GM18519 (cell line): ENCODE measurements around the gene THADA.

ENCODE experiments used
- ATAC-seq: cut with Tn5 transposase; IDR thresholded peaks from one replicate; pipeline ENCODE4 v1.9.1; 2021; ENCODE audit warnings: mild to moderate bottlenecking, moderate library complexity; ENCODE audit not compliant: unreplicated experiment, low FRiP score

Gene THADA

DNA sequence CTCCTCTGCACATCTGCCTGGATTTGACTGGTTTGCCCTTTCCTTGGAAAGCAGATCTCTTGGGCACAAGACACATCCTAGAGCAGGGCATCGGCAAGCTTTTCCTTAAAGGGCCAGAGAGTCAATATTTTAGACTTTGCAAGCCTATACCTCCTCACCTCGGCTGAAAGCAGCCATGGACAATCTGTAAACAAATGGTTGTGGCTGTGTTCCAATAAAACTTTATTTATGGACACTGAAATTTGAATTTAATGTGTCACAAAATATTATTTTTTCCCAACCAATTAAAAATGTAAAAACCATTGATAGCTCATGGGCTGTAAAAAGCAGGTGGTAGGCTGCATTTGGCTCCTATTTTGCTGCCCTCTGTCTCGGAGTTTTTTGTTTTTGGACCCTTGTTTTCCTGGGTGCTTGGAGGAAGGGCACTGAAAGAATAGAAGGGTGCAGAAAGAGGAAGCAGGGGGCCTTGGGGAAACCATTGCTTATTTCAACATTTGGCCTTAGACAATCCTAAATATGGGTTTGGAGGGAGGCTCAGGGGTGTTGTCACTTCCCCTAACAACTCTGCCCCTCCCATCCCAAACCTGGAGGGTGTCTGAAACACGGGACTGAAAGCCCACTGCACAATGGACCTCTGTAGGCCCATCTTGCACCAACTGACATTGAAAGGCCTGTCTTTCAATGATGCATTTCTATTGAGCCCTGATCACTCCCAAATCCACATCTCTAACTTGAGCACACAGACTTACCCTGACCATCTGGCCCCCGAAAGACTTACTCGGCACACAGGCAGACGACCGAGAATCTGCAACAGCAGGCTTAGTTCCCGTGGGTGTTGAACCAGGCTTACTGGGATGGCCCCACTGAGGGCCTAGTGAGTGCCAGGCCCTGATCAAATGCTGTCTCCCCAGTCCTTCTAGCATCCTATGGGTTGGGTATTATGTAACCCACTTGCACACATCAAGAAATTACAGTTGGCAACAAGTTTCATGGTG is 362.3 kb downstream of the THADA start:
- ATAC-seq = no peak

GRCh38 chr2:43230951-43231827 is 364.6 kb downstream of the THADA start:
- no peak for ATAC-seq

DNA sequence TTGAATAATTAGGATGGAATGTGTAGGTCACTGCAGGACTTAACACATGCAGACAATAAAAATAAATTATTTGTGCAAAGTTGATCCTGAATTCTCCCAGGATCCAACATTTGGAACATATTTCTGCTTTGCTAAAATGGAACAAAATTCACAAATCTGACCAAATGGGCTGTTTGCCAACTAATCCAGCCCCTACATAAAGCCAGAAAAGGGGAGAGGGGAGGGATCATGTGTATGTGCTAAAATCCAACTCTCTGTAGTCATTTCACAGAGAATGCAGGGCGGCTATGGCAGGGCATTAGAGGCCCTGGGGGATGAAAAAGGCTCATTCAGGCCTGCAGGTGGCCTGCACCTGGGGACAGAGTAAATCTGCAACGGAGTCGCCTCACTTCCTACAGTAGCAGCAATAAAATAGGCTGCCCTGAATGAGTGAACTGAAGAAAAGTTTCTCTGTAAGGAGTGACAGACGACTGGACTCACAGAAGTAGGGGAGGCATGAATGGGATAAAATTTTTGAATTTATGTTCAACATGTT is 365.4 kb downstream of the THADA start:
- ATAC-seq = no peak

DNA sequence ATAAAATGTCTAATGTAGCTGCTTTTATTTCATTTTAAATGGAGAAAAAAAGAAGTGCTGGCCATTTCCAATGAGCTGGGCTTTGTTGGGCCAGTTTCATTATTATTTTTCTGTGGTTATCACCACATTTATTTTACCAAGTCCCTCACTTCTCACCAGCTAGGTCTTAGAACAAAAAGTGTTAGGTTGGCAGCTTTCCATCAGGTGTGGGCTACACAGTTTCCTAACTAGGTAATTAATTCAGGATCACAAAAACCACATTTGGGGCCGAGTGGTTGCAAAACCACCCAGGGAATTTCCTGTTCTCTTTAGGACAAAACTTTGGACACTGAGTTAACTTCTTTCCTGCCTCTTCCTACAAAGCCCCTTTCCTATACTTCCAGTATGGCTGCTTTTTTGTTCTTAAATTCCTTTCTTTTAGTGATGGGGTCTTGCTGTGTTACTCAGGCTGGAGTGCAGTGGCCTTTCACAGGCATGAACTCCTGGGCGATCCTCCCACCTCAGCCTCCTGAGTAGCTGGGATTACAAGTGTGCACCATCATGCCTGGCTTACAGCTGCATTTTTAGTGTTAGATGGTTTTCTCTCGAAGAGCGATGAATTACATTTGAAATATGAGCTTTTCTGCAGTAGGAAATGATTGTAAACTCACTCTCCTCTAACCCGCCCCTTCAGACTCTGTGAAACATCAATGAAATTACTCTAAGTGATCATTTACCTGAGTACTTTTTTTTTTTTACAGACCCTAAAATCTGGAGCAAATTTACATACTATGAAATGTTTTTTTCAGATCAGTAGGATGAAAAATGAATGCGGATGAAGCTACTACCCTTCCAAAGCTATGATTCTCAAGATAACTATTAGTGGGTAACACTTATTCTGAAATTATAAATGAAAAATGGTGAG is 366.8 kb downstream of the THADA start:
- ATAC-seq = no peak

- no peak for ATAC-seq
These were observed 367.5 kb downstream of the THADA start for GRCh38 chr2:43228321-43228751.

DNA sequence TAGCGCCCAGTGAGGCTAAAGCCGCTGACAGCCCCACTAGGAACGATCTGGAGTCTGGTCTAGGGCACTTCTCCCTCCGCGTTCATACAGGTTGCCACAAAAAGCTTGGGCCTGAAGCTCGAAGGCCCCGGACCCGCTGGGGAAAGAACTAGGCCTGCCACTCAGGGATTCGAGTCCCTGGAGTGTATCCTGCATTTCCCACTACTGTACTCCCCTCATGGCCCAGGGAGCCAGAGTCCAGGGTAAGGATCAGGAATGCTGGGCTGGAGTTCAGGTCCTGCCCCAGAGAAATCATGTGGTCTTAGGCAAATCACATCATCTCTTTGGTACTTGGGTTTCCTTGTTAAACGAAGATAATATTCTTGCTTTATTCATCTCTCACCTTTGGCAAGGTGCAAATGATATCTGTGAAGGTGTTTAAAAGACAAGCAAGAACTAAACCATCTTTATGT is 368.0 kb downstream of the THADA start:
- ATAC-seq = no peak

DNA sequence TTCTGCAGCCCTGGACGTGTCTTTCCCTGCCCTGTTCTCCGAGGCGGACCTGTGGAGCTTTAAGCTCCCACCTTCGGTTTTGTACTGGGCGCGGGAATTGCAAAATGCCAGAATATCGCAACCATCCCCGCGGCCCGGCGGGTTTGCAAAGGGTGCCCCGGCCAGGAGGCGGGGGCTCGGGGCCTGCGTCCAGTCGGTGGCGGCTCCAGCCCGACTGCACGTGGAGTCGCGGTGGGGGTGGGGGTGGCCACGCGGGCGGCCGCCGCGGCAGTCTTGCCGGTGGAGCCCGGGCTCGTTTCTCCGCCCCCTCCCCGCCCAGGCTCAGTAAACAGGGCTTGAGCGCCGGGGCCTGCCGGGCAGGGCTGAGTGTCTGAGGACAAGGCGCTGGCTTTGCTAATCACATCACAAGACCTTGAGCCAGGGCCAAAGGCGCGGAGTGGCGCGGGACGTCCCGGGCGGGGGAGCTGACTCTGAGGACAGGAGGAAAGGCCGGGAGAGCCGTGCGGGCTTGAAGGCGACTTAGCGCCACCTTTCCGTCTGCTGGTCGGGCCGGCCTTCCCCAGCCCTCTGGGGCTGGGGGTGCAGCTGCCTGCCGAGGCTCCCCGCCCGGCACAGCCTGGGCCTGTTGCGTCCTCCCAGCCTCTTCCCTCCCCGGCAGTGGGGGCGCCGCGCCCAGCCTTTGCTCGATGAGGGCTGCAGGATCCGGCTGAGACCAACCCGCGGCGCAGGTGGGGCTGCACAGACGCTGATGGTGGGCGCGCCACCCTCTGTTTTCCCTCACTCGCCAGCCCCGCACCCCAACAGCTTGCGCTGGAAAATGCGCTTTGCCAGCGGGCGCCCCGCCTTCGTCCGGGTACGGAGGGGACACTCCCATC is 368.6 kb downstream of the THADA start:
- peak; percentile 6 for ATAC-seq

DNA sequence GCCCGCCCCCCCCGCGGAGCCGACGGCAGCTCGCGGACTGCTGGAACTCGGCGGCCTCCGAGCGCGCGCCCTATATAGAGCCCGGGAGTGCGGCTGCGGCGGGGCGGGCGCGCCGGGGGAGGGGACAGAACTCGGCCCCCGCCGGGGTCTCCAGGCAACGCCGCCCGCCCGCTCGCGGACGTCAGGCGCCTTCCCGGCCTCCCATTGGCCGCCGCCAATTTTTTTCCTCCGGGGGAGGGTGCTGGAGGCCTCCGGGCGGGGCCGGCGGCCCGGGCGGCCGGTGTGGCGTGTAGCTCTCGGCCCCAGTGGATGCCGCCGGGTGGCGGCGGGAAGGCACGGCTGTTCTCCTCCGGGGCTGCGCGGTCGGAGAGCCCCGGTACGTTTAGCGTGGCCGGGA is 369.3 kb downstream of the THADA start, which contains the start of gene ZFP36L2:
Gene ZFP36L2 (minus strand): TSS at position 49 of the 397 bp plus-strand sequence. CDS start 291 bp downstream, outside the sequence.
- ATAC-seq = peak; percentile 46

GRCh38 chr2:43225788-43226557 is 369.9 kb downstream of the THADA start:
- peak; percentile 16 for ATAC-seq

DNA sequence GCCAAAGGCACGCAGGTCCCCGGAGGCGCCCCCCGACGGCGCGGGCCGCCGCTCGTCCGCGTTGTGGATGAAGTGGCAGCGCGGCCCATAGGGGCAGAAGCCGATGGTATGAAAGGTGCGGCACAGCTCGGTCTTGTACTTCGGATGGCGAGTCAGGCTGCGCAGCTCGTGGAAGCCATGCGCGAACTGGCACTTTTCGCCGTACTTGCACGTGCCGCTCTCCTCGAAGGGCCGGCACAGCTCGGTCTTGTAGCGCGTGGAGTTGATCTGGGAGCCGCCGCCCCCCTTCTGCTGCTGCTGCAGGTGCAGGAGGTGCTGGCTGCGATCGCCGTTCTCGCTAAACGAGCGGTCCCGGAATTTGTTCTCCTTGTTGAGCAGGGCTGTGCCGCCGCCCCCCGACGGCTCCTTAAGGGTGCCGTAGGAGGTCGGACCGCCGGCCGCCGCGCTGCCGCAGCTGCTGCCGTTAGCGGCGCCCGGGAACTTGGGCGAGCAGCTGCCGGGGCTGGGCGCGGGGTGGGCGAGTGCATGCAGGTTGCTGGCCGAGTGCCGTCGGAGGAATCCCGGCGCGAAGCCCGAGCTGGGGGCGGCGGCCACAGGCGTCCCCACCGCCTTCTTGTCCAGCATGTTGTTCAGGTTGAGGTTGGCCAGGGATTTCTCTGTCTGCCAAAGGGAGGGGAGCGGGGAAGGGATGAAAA is 370.6 kb downstream of the THADA start:
- ATAC-seq = no peak

GRCh38 chr2:43224571-43225092 is 371.2 kb downstream of the THADA start:
- no peak for ATAC-seq

DNA sequence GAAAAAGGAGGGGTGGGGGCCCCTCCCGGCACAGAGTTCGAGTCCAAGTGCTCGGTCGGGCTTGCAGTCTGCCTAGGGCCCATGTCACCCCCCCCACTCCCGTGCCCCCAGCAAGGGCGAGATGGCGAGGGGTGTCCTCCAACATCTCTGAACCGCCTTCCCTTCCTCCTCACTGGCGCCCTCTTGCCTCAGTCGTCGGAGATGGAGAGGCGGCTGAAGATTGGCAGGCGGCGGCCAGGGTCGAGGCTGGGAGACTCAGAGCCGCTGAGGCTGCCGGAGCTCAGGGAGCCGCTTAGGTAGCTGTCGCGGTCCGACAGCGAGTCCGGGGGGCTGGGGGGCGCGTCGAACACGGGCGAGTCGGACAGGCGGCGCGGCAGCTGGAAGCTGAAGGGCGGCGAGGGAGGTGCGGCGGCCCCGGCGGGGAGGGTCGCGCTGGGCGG is 371.7 kb downstream of the THADA start:
- no peak for ATAC-seq

DNA sequence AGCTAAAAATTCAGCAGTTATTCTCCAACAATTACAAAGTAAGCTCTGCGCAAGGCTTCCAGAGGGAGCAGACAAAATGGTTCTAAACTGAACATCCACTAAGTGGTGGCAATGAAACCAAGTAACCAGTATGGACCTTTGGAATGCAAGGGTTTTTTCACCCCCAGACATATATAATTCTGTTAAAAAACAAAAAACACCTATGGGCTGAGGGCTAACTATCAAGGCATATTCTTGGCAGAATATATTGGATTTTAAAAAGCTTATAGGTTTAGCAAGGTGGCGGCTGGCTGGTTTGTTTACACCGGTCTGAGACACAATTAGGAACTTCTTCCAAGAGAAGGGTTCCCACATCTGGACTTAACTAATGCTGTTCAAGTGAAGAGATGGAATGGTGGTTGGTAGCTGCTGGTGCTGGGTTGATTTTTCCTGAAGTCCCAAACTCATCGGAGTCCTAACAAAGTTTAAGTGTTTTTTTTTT is 372.3 kb downstream of the THADA start:
- ATAC-seq = no peak

DNA sequence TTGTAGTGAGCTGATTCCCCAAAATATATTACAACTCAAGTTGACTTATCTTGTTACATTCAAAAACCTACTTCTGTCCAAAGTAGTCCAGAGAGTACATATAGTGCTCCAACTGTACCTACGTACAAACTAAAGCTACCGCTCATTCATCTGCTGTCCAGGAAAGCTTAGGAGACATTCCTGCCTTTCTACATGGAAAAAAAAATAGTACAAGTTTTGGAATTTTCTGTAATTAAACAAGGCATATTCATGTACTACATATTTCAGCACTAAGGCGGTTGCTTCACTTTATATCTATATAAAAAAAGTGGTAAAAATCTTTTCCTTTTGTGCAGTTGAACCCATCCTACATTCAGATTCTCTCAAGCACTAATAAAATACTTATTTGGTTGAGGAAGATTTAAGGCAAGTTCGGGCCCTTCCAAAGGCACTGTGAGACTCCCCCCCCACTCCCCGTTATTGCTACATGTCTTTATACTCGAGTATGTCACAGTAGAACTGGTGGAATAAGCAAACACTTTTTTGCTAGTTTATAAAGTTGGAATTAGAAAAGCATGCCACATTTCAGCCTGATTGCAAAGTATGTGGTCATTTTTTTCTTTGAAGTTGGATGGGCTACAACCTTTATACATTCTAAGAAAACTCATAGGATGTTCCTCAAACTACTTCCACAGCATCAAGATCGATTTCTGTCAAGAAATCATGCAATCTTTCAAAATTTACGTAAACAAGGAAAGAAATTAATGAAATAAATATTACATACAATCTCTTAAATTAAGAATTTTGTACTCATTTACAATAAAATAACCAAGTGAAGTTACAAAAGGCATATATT is 373.1 kb downstream of the THADA start:
- ATAC-seq = no peak

DNA sequence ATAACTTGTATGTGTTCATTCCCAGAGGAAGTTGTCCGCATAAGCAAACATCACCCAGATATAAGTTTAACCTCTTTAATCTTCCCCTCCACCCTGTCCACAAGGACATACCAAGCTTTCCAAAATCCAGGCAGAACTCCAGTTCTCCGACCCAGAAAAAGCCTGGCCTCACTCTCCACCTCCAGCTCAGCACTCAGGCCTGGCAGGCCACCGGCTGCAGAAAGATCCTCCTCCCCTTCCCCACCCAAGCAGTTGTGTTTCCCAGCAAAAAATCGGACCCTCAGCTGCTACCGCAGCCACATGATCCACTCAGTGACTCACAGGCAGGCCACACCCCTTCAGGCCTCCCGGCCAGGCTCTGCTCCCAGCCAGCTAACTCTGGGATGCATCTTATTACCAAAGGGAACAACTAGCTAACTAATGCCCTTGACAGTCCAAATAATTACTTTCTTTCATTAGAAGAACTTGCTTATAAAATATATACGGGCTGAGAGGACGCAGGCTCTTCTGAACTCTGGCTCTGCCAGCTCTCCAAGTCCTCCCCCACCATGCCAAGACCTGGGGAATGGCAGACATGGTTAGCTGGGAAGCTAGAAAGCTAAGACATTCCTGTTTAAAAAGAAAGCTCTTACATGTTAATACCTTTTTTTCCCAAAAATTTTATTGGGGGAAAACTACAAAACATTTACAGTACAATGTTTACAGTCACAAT is 373.9 kb downstream of the THADA start:
- no peak for ATAC-seq
